ENCODE measurements around the gene DGKE.
A peak's percentile ranks its signal among the peaks of the same experiment; 100 is the strongest.

DGKE gene

GRCh38 chr17:56913867-56914580 is 80.1 kb downstream of the DGKE start, which contains the start of gene TRIM25:
Gene TRIM25, minus strand, starts transcription at chr17:56914049. Its CDS starts 61 bp downstream, at chr17:56913988.
- Mint-ChIP-seq H3K36me3 (peaks cover 11 to 15% of the 10 kb centered on the region in 2 donors), H3K27ac (peak within 1 kb of the TSS; percentile 94), H3K4me1 (peaks cover 33 to 66% of the 10 kb centered on the region in 2 donors), H3K4me3 (peak within 1 kb of the TSS; percentile 87 to 90), H3K9me3 (peaks cover 4 to 6% of the 10 kb centered on the region in 2 donors), H3K27me3 (no peaks in the 10 kb centered on the region)
- ATAC-seq (replicated peaks): peak; percentile 87 to 90
- DNase-seq: peak; percentile 69

DNA sequence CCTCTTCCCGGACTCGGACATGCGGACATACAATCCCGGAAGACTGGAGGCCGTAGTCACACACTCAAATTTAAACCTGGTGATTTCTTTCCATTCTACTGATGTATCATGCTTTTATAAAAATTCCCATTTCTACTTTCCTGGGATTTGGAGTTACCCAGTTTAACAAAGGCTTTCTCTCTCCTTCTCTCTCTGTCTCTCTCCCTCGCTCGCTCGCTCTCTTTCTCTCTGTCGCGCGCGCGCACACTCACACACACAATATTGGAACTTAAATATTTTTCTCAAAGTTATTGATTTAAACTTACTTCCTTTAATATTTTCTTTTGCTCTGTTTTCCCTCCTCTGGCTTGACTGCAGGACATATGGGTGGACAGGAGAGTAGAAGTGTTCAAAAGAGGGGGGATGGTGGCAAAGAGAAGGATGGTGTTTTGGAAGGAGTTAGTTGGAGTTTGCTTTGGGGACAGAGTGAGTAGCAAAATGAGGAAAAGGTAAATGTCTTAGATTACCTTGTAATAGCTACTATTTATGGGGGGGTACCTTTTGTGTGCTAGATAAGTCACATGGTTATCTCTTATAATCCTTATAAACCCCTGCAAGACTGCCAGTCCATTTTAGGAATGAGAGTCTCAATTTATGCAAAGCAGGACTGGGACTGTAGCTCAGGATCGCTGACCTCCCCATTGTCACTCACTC is 80.8 kb downstream of the DGKE start:
- peaks cover 5 to 6% of the 10 kb centered on the region in 2 donors for H3K9me3 Mint-ChIP-seq

DNA sequence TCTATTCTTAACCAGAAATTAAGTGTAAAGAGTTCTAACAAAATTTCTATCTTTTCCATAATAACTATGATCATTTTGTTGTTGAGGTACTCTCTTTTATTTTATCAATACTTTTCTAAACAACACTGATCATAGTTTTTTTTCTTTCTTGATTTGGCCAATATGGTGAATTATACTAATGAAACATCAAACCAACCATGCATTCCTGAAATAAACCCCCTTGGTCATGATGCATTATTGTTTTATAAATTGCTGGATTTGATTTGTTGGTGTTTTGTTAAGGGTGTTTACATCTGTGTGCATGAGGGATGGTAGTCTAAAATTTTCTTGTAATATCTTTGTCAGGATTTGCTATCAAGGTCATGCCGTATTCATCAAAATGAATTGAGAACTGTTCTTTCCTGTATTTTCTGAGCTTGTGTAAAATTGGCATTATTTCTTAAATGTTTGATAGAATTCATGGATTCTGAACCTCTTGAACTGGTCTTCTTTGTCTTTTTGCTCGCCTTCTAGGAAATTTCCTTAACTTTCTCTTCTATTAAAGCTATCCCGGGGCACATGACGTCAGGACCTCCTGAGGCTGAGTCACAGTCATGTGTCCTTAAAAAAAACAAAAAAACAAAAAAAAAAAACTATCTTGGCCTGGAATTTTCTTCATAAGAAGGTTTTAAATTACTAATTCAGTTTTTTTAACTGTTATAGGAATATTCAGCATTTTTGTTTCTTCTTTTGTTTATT is 83.8 kb downstream of the DGKE start:
- Mint-ChIP-seq H3K4me3 (no peak overlapping the region), H3K4me1 (peaks cover 13 to 40% of the 10 kb centered on the region in 2 donors), H3K27me3 (no peaks in the 10 kb centered on the region), H3K36me3 (peaks cover 3 to 5% of the 10 kb centered on the region in 2 donors), H3K27ac (no peak overlapping the region), H3K9me3 (peaks cover 6 to 7% of the 10 kb centered on the region in 2 donors)
- ATAC-seq (replicated peaks) (no peak), DNase-seq (no peak)

More for the DNA sequence above, 80.8 kb downstream of the DGKE start:
- ATAC-seq (replicated peaks) (no peak), DNase-seq (no peak)
- Mint-ChIP-seq H3K36me3 (peaks cover 10 to 15% of the 10 kb centered on the region in 2 donors), H3K4me1 (peaks cover 31 to 65% of the 10 kb centered on the region in 2 donors), H3K4me3 (peak overlapping the region; percentile 87 to 90), H3K27ac (peak overlapping the region; percentile 83), H3K27me3 (no peaks in the 10 kb centered on the region)

DNA sequence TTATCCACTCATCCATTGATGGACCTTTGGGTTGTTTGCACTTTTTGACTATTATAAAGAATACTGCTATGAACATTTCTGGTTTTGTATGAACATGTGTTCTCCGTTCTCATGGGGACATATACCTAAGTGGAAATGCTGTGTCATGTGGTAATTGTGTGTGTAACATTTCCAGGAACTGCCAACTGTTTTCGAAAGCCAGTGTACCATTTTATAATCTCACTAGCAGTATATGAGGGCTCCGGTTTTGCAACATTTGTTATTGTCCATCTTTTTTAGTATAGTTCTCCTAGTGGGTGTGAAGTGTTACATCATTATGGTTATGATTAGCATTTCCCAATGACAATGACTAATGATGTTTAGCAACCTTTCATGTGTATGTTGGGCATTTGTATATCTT is 85.0 kb downstream of the DGKE start:
- ATAC-seq (replicated peaks): no peak

More for the DNA sequence above, 85.0 kb downstream of the DGKE start:
- peaks cover 13 to 28% of the 10 kb centered on the region in 2 donors for H3K4me1 Mint-ChIP-seq
- H3K27ac Mint-ChIP-seq: no peak overlapping the region
- peaks cover 6 to 7% of the 10 kb centered on the region in 2 donors for H3K9me3 Mint-ChIP-seq
- no peak overlapping the region for H3K4me3 Mint-ChIP-seq
- DNase-seq: no peak
- H3K36me3 Mint-ChIP-seq: peaks cover 3 to 5% of the 10 kb centered on the region in 2 donors
- no peaks in the 10 kb centered on the region for H3K27me3 Mint-ChIP-seq
